IPS DF 6.9 (cell line): ENCODE data around the gene CREBRF.
"Not testable (repeated sequence)": the region's sequence is repeated elsewhere in the genome, so short reads cannot be mapped to it uniquely, and the experiment has no call there.

ENCODE experiments used
- DNase-seq: peaks from one replicate; pipeline ENCODE4 v3.0.0-alpha.2; 2013; ENCODE audit warnings: low read depth, low spot score
- H3K27ac ChIP-seq: one replicate; pipeline ENCODE4 v1.5.1; 2013; ENCODE audit warnings: low read length, control low read depth
- H3K27me3 ChIP-seq: 2 replicates; pipeline ENCODE4 v1.6.1; 2013; ENCODE audit warnings: mild to moderate bottlenecking, low read length; ENCODE audit not compliant: control insufficient read depth, insufficient read depth
- H3K36me3 ChIP-seq: 2 replicates; pipeline ENCODE4 v1.6.1; 2013; ENCODE audit warnings: low read length; ENCODE audit not compliant: control insufficient read depth, insufficient read depth
- H3K4me1 ChIP-seq: 2 replicates; pipeline ENCODE4 v1.6.1; 2013; ENCODE audit warnings: low read length; ENCODE audit not compliant: control insufficient read depth, insufficient read depth
- H3K4me3 ChIP-seq: 2 replicates; pipeline ENCODE4 v1.5.1; 2013; ENCODE audit warnings: mild to moderate bottlenecking, low read length
- H3K9me3 ChIP-seq: 2 replicates; pipeline ENCODE4 v1.6.1; 2013; ENCODE audit warnings: low read length, inconsistent platforms; ENCODE audit not compliant: control insufficient read depth, insufficient read depth
- WGBS: extraction: QIAGEN DNeasy Blood & Tissue Kit; methylation state at CpG from one replicate; pipeline ENCODE4 v1.1.7; 2013; ENCODE audit warnings: mixed read lengths, missing lambda C conversion rate; ENCODE audit not compliant: insufficient read length, insufficient coverage; 5-methylcytosine and 5-hydroxymethylcytosine counted together

The CREBRF gene

DNA sequence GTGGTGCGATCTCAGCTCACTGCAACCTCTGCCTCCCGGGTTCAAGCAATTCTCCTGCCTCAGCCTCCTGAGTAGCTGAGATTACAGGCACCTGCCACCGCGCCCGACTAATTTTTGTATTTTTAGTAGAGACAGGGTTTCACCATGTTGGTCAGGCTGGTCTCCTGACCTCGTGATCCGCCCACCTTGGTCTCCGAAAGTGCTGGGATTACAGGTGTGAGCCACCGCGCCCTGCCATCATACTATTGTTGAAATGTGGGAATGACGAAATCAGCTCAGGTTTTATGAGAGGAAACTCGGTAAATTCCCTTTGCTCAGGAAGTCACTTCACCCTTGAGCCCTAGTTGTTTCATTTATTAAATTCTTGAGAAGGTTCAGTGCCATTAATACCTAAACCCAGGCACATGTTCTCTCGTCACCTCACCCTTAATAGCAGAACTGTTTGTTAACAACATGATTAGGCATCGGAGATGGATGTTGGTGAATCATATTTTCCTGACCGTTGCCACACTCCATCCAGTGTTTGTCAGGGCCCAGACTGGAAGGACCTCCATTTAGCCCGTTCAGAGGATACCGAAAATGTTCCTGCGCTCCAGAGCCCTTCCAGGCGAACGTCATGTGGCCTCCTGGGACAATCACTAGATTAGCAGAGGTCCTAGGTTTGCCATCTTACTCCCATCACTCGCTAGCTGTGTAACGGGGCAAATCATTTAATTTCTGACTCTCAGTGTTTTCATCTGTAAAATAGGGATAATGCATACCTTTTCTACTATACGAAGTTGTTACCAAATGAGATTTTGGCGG is 20.0 kb upstream of the CREBRF start:
- no peak for DNase-seq
- Histone ChIP-seq H3K36me3 (0 out of 2 replicates have a peak, but pooled peaks cover 3% of the 10 kb centered on the region), H3K27me3 (no peaks in the 10 kb centered on the region; the same call in 1 of the 2 replicates), H3K4me1 (no peaks in the 10 kb centered on the region), H3K9me3 (no peaks in the 10 kb centered on the region), H3K4me3 (no peak overlapping the region), H3K27ac (no peak overlapping the region)
- no CpG with 5 or more reads among the region's 24 CpGs for WGBS

GRCh38 chr5:173039188-173039587 is 17.0 kb upstream of the CREBRF start:
- Histone ChIP-seq H3K4me3 (no peak overlapping the region), H3K9me3 (no peaks in the 10 kb centered on the region), H3K27ac (no peak overlapping the region), H3K4me1 (no peaks in the 10 kb centered on the region), H3K36me3 (0 out of 2 replicates have a peak, but pooled peaks cover 3% of the 10 kb centered on the region), H3K27me3 (no peaks in the 10 kb centered on the region; the same call in 1 of the 2 replicates)
- WGBS = no CpG with 5 or more reads among the region's 3 CpGs
- no peak for DNase-seq

GRCh38 chr5:173039964-173040363 is 16.2 kb upstream of the CREBRF start:
- Histone ChIP-seq H3K27ac (no peak overlapping the region), H3K27me3 (no peaks in the 10 kb centered on the region), H3K4me1 (no peaks in the 10 kb centered on the region; the same call in 1 of the 2 replicates), H3K4me3 (no peak overlapping the region), H3K36me3 (no peaks in the 10 kb centered on the region), H3K9me3 (no peaks in the 10 kb centered on the region)
- no peak for DNase-seq
- WGBS = no CpG with 5 or more reads among the region's 5 CpGs

DNA sequence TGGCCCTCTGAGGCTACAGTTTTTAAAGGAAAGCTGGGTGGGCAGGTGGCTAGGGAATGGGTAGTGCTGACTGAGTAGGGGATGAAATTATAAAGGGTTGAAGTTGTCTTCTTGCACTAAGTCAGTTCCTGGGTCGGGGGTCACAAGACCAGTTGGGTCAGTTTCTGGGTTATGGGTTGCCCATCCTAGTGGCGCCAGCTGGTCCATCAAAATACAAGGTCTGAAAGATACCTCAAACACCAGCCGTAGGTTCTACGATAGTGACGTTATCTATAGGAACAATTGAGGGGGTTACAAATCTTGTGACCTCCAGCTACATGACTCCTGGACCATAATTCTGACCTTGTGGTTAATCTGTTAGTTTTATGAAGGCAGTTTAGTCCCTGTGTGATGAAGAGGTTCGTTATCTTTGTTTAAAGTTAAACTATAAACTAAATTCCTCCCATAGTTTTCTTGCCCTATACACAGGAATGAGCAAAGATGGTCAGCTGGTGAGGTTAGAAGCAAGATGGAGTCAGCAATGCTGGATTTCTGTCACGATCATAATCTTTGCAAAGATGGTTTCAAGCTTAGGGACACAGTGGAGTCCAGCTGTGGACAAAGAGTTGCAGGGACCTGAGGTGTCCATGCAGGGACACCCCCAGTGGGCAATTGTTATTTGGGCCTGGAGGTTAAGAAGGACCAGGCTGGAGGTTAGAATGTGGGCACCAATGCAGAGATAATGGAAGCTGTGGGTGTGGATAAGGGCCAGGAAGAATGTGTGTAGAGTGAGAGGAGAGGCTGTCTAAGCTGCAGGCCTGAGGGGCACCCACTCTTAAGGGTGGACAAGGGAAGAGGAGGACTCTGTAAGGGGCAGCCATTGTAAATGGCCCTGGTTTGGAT is 14.0 kb upstream of the CREBRF start:
- Histone ChIP-seq H3K9me3 (no peaks in the 10 kb centered on the region), H3K27ac (no peak overlapping the region), H3K36me3 (no peaks in the 10 kb centered on the region), H3K27me3 (no peaks in the 10 kb centered on the region), H3K4me1 (no peaks in the 10 kb centered on the region; the same call in 1 of the 2 replicates), H3K4me3 (no peak overlapping the region)
- WGBS = no CpG with 5 or more reads among the region's 7 CpGs
- no peak for DNase-seq

DNA sequence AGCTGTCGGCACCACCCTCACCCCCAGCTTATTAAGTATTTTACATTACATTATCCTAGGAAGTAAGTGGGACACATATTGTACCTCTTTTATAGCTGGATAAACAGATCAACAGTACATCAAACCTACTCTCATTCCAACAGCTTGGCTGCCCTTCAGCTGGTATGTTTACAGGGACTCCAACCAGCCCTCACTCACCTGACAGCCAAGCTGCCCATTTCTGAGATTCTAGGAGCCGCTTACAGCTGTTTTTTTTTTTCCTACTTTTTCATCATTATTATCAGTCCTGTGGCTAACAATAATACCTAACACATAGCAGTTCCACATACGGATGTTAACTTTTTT is 13.4 kb upstream of the CREBRF start:
- Histone ChIP-seq H3K27me3 (no peaks in the 10 kb centered on the region), H3K4me3 (no peak overlapping the region), H3K36me3 (no peaks in the 10 kb centered on the region), H3K9me3 (no peaks in the 10 kb centered on the region), H3K27ac (no peak overlapping the region), H3K4me1 (no peaks in the 10 kb centered on the region; the same call in 1 of the 2 replicates)
- DNase-seq = no peak
- WGBS = no CpG with 5 or more reads among the region's 3 CpGs

- no peak for DNase-seq
- Histone ChIP-seq H3K27me3 (no peaks in the 10 kb centered on the region), H3K27ac (no peak overlapping the region), H3K9me3 (no peaks in the 10 kb centered on the region), H3K36me3 (no peaks in the 10 kb centered on the region), H3K4me3 (no peak overlapping the region), H3K4me1 (no peaks in the 10 kb centered on the region; the same call in 1 of the 2 replicates)
- no CpG with 5 or more reads among the region's 8 CpGs for WGBS
Observed at GRCh38 chr5:173045474-173045873, 10.7 kb upstream of the CREBRF start.

DNA sequence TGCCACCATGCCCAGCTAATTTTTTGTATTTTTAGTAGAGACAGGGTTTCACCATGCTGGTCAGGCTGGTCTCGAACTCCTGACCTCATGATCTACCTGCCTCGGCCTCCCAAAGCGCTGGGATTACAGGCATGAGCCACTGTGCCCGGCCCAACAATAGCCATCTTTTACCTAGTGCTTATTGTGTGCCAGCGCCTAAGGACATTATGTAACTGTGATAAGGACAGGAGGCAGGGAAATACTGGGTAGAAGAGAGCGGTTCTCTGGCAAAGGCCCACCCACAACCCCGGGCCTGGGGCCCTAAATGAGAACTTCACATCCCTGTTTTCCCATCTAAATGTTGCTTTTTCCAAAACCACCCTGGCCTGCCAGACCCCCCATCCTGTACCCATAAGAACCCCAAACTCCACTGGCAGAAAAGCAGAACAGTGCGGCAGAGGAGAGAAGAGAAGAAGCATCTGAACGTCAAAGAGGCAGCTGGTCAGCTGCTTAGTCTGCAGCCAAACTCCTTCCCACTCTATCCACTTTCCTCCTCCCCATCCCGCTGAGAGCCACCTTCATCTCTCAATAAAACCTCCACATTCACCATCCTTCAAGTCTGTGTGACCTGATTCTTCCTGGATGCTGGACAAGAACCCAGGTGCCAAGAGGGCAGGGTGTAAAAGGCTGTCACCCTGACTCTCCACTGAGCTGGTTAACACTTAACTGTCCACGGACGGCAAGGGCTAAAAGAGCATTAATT is 8.9 kb upstream of the CREBRF start:
- DNase-seq, H3K4me1 ChIP-seq, H3K27ac ChIP-seq, H3K4me3 ChIP-seq, H3K36me3 ChIP-seq, H3K27me3 ChIP-seq, H3K9me3 ChIP-seq: not testable (repeated sequence)
- no CpG with 5 or more reads among the region's 12 CpGs for WGBS

- no CpG with 5 or more reads among the region's 6 CpGs for WGBS
- Histone ChIP-seq H3K4me3 (no peak overlapping the region), H3K36me3 (no peaks in the 10 kb centered on the region), H3K4me1 (no peaks in the 10 kb centered on the region; the same call in 1 of the 2 replicates), H3K27me3 (no peaks in the 10 kb centered on the region), H3K27ac (no peak overlapping the region), H3K9me3 (no peaks in the 10 kb centered on the region)
- DNase-seq = no peak
Observed at GRCh38 chr5:173047838-173048105, 8.4 kb upstream of the CREBRF start.

DNA sequence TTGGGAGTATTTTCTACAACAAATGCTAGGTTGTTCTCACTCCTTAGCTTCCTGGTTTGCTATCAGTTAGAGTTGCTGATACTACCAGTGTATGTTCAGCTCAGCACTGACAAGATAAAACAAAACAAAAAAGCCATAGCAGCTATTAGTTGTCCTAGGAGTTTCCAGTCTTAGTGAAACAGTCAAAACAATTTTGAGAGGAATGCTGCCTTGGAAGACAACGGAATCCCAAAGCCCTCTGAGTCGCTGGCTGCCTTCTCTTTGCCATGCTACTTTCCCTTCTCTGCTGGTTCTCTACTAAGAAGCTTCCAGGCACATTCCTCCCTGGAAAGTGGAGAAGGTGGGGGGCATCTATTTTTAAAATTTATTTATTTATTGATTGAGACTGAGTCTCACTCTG is 5.4 kb upstream of the CREBRF start:
- H3K4me3 ChIP-seq = no peak overlapping the region
- H3K36me3 ChIP-seq = no peaks in the 10 kb centered on the region
- no peak for DNase-seq
- no peaks in the 10 kb centered on the region for H3K9me3 ChIP-seq
- H3K27ac ChIP-seq = no peak overlapping the region
- H3K27me3 ChIP-seq = no peaks in the 10 kb centered on the region
- H3K4me1 ChIP-seq = no peaks in the 10 kb centered on the region
- WGBS = no CpG with 5 or more reads among the region's 2 CpGs

DNA sequence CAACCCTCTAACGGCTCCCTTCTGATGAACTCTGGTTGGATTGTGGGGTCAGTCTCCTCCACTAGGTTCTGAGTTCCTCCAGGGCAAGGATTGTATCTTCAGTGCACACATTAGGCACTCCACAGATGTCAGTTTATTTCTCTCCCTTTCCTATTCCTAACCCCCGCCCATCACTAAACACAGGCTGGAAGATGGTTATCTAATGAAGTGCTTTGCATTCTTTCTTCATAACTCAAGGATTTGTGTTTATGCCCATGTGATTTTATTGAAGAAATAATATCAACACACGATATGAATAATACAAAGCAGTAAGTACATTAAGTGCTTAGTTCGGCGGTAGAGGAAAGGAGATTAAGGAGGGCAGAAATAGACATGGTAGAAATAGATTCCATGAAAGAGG is 4.4 kb upstream of the CREBRF start:
- Histone ChIP-seq H3K4me3 (no peak overlapping the region), H3K36me3 (no peaks in the 10 kb centered on the region), H3K27ac (no peak overlapping the region), H3K27me3 (no peaks in the 10 kb centered on the region), H3K4me1 (no peaks in the 10 kb centered on the region), H3K9me3 (no peaks in the 10 kb centered on the region)
- DNase-seq = no peak
- WGBS = no CpG with 5 or more reads among the region's 5 CpGs
